SK-N-SH (cell line): ENCODE results near the gene TMEM225B.

Experiments used
- CHD2 ChIP-seq: fragments of 150-350 bp; IDR thresholded peaks from 2 replicates; pipeline ENCODE4 v1.6.1; 2018; ENCODE audit warnings: low read length; ENCODE audit not compliant: partially characterized antibody
- CTCF ChIP-seq: fragments of 200-600 bp; sonication (generic); IDR thresholded peaks from 2 replicates; pipeline ENCODE4 v1.6.1; 2017; ENCODE audit warnings: antibody characterized with exemption, mild to moderate bottlenecking, moderate library complexity
- EZH2phosphoT487 ChIP-seq: fragments of 200-600 bp; sonication (generic); IDR thresholded peaks from 2 replicates; pipeline ENCODE4 v1.6.1; 2017; ENCODE audit warnings: low read depth, mixed run types, mild to moderate bottlenecking, antibody characterized with exemption, moderate library complexity, borderline replicate concordance
- POLR2AphosphoS5 ChIP-seq: IDR thresholded peaks from 2 replicates; pipeline ENCODE4 v1.6.1; 2012; ENCODE audit warnings: low read depth, low read length
- RCOR1 ChIP-seq: fragments of 150-350 bp; IDR thresholded peaks from 2 replicates; pipeline ENCODE4 v1.6.1; 2017; ENCODE audit warnings: antibody characterized with exemption, low read length
- TCF12 ChIP-seq: IDR thresholded peaks from 2 replicates; pipeline ENCODE4 v1.4.0; 2012
- USF2 ChIP-seq: fragments of 150-350 bp; IDR thresholded peaks from 2 replicates; pipeline ENCODE4 v1.6.1; 2017; ENCODE audit warnings: antibody characterized with exemption, low read length, low read depth, borderline replicate concordance

- TF ChIP-seq POLR2AphosphoS5 (no peak), TCF12 (no peak), CTCF (no peak), USF2 (no peak), EZH2phosphoT487 (no peak), RCOR1 (no peak), CHD2 (no peak)
Observed at GRCh38 chr7:99648843-99649242, 50.8 kb downstream of the TMEM225B start.
